ENCODE data around the gene RPL36A. TPM values are rescaled to one million over a fixed set of nuclear protein-coding genes. Genes with fewer than 3 reads are reported as not detected.

RPL36A gene
- total and polyA plus RNA-seq, 9 of the 15 experiments (the other 6 are each of a cell fraction or from before 2014, with no cell fraction given) = 412 to 4,539 (median 3,209) TPM

GRCh38 chrX:101348452-101349192 is 42.2 kb upstream of the RPL36A start, which contains the start of gene TIMM8A (continued):
- peak; percentile 95 for TF ChIP-seq EP400 (IDR thresholded peaks at IDR 0.05)
- TF ChIP-seq ZBTB33 (CRISPR knock-in tag; IDR thresholded peaks at IDR 0.05) = 0 out of 2 replicates have a peak, but pooled peaks have one; percentile 31
- TF ChIP-seq CBX8 (IDR thresholded peaks at IDR 0.05; ENCODE audit: borderline replicate concordance, extremely low read depth, low read depth, low read length, poor library complexity, severe bottlenecking) = no peak
- no peak for TF ChIP-seq MITF (IDR thresholded peaks at IDR 0.05)
- peak; percentile 62 for TF ChIP-seq ARID4B (CRISPR knock-in tag; IDR thresholded peaks at IDR 0.05)
- no peak for TF ChIP-seq TCFL5 (CRISPR knock-in tag; conservative IDR thresholded peaks at IDR 0.05)
- TF ChIP-seq ZNF589 (CRISPR knock-in tag; IDR thresholded peaks at IDR 0.05; ENCODE audit: low read depth) = 0 out of 2 replicates have a peak, but pooled peaks have one; percentile 36
- no peak for TF ChIP-seq KLF1 (tag; IDR thresholded peaks at IDR 0.05)
- TF ChIP-seq ETV6 (IDR thresholded peaks at IDR 0.05; ENCODE audit: borderline replicate concordance in 1 of 2, low read depth in 2 of 2, low read length in 1 of 2) = no peak
- TF ChIP-seq ETV6 (CRISPR knock-in tag; IDR thresholded peaks at IDR 0.05; ENCODE audit: borderline replicate concordance) = no peak
- no peak for TF ChIP-seq ZBTB8A (IDR thresholded peaks at IDR 0.05; ENCODE audit: partially characterized antibody)
- peak; percentile 97 for TF ChIP-seq TOE1 (IDR thresholded peaks at IDR 0.05; ENCODE audit: borderline replicate concordance)
- TF ChIP-seq TOE1 (CRISPR knock-in tag; IDR thresholded peaks at IDR 0.05; ENCODE audit: borderline replicate concordance, low read depth) = no peak
- no peak for TF ChIP-seq SAFB (IDR thresholded peaks at IDR 0.05; ENCODE audit: borderline replicate concordance, low read depth, low read length)

All from K562 (cell line).